BLaER1 treated with 17β-estradiol and CSF1 and Interleukin-3, amounts not matched to agents 10 nM and 100 nM (cell line): ENCODE results near the gene KTN1.

Experiments used
- H3K27ac ChIP-seq, 11 experiments: shearing (Covaris generic); formaldehyde crosslinking; 2 replicates each; pipeline ENCODE4 v1.8.1; 2022
- H3K27me3 ChIP-seq, 11 experiments: shearing (Covaris generic); formaldehyde crosslinking; 2 replicates each; pipeline ENCODE4 v1.8.1; 2022
- H3K36me3 ChIP-seq, 11 experiments: shearing (Covaris generic); formaldehyde crosslinking; 2 replicates each; pipeline ENCODE4 v1.8.1; 2022
- H3K4me1 ChIP-seq, 10 experiments: shearing (Covaris generic); formaldehyde crosslinking; 2 replicates each; pipeline ENCODE4 v1.8.1; 2022
- H3K4me2 ChIP-seq, 11 experiments: shearing (Covaris generic); formaldehyde crosslinking; 2 replicates each; pipeline ENCODE4 v1.8.1; 2022
- H3K4me3 ChIP-seq, 10 experiments: shearing (Covaris generic); formaldehyde crosslinking; 2 replicates each; pipeline ENCODE4 v1.8.1; 2022
- H3K9ac ChIP-seq, 11 experiments: shearing (Covaris generic); formaldehyde crosslinking; 2 replicates each; pipeline ENCODE4 v1.8.1; 2022
- H3K9me3 ChIP-seq, 11 experiments: shearing (Covaris generic); formaldehyde crosslinking; replicated peaks in 1 of 11; 2 replicates each; pipeline ENCODE4 v1.8.1; 2022
- H4K20me1 ChIP-seq, 11 experiments: shearing (Covaris generic); formaldehyde crosslinking; 2 replicates each; pipeline ENCODE4 v1.8.1; 2022
- Cebpa-rat ChIP-seq, 11 experiments: shearing (Covaris generic); IDR thresholded peaks; 2 replicates each; pipeline ENCODE4 v1.8.1; 2022

The KTN1 gene

GRCh38 chr14:55731311-55731872, 151.4 kb downstream of the KTN1 start:
- H3K27ac ChIP-seq, result no peak overlapping the region

GRCh38 chr14:55731881-55732498, 152.0 kb downstream of the KTN1 start:
- Histone ChIP-seq H3K4me1 (peaks cover 0 to 8% (median 0%) of the 10 kb centered on the region in 10 experiments; a peak in 2 of 20 replicates), H3K9me3 (peaks cover 10 to 22% (median 17%) of the 10 kb centered on the region in 11 experiments; a peak in 20 of 22 replicates), H3K4me2 (no peak overlapping the region), H3K27ac (no peak overlapping the region), H4K20me1 (no peaks in the 10 kb centered on the region), H3K27me3 (no peaks in the 10 kb centered on the region), H3K9ac (no peak overlapping the region), H3K4me3 (no peak overlapping the region), H3K36me3 (no peaks in the 10 kb centered on the region)
- TF ChIP-seq Cebpa-rat (IDR thresholded peaks at IDR 0.05), result no peak

More at GRCh38 chr14:55731311-55731872, 151.4 kb downstream of the KTN1 start:
- Histone ChIP-seq H3K4me2 (no peak overlapping the region), H3K4me1 (peaks cover 0 to 8% (median 0%) of the 10 kb centered on the region in 10 experiments; a peak in 2 of 20 replicates), H3K27me3 (no peaks in the 10 kb centered on the region), H3K36me3 (no peaks in the 10 kb centered on the region), H4K20me1 (no peaks in the 10 kb centered on the region), H3K9ac (no peak overlapping the region), H3K4me3 (no peak overlapping the region), H3K9me3 (peaks cover 7 to 18% (median 13%) of the 10 kb centered on the region in 11 experiments; a peak in 20 of 22 replicates)
- no peak for TF ChIP-seq Cebpa-rat (IDR thresholded peaks at IDR 0.05)

- Histone ChIP-seq H3K4me2 (no peak overlapping the region), H3K9me3 (peaks cover 10 to 25% (median 17%) of the 10 kb centered on the region in 11 experiments; a peak in 20 of 22 replicates), H4K20me1 (no peaks in the 10 kb centered on the region), H3K4me1 (peaks cover 0 to 8% (median 0%) of the 10 kb centered on the region in 10 experiments; a peak in 2 of 20 replicates), H3K27ac (no peak overlapping the region), H3K36me3 (no peaks in the 10 kb centered on the region), H3K27me3 (no peaks in the 10 kb centered on the region), H3K9ac (no peak overlapping the region), H3K4me3 (no peak overlapping the region)
- no peak for TF ChIP-seq Cebpa-rat (IDR thresholded peaks at IDR 0.05)
Observed at GRCh38 chr14:55733599-55733998, 153.6 kb downstream of the KTN1 start.
